HG03378 (cell line): ENCODE measurements around the gene IVL.

Experiments used
- ATAC-seq: cut with Tn5 transposase; IDR thresholded peaks from one replicate; pipeline ENCODE4 v1.9.1; 2021; ENCODE audit warnings: mild to moderate bottlenecking, moderate library complexity; ENCODE audit not compliant: unreplicated experiment

The IVL gene

GRCh38 chr1:152946248-152946647 lies 37.9 kb downstream of the IVL start:
- no peak for ATAC-seq

- ATAC-seq: no peak
Measured at GRCh38 chr1:152946651-152947256, 38.4 kb downstream of the IVL start, which contains the start of gene SPRR5. TSS of gene SPRR5 (plus strand) at chr1:152947206. CDS start at chr1:152948555, 1,349 bp downstream.

- no peak for ATAC-seq
Measured at GRCh38 chr1:152951711-152952110, 43.4 kb downstream of the IVL start.

GRCh38 chr1:152953761-152954160 lies 45.4 kb downstream of the IVL start:
- no peak for ATAC-seq

- no peak for ATAC-seq
Measured at GRCh38 chr1:152954436-152954835, 46.1 kb downstream of the IVL start.

GRCh38 chr1:152957561-152957960 lies 49.2 kb downstream of the IVL start:
- no peak for ATAC-seq

DNA sequence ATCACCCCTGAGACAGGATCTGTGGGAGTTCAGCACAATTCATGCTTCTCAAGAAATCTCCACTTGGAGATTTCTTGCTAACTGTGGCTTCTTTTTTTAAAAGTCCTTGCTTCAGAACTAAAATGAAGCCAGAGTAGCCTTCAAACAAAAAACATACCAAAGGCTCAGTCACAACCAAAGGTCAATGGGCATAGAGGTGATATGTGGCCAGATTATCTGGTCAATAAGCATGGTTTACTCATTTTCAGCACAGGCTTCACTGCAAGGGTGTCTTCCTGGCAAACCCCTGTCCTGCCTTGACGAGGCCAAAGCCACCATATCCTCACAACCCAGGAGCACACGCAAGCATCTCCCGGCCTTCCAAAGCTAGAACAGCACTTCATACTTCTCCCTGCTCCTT lies 50.9 kb downstream of the IVL start:
- no peak for ATAC-seq

DNA sequence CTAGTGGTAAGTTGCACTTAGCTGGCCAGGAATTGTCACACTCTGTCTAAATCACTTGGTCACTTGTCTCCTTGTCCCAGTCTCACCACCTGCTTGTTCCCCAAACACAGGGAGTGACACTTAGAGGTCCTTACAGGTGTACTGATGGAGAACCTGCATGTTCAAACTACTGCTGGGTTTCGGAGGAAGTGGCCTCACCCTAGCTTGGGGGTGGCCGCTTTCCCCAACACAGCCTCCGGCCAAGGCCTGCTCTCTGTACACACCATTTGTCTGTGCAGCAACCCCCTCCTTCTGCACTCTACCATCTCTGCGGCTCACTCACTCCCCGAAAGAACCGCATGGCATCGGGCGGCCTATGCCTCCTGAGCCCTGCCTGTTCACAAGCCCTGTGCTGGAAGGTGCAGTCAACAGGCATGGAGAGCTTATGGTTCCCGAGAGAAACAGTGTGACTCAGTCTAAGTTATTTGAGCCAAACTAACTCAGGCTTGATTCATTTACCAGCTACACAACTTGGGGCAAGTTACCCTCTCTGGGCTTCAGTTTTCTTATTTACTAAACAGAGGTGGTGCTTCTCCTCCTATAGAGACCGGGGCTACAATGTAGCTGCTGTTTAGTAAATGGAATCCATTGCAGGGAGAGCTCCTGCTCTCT lies 51.6 kb downstream of the IVL start:
- ATAC-seq: no peak

GRCh38 chr1:152960452-152961044 lies 52.2 kb downstream of the IVL start:
- no peak for ATAC-seq
